Neutrophil (primary cell): Measurements from ENCODE around the gene OR7A5.
"Not testable (repeated sequence)": the region's sequence is repeated elsewhere in the genome, so short reads cannot be mapped to it uniquely, and the experiment has no call there.

ENCODE experiments used
- H3K27ac ChIP-seq: fragments of 200-600 bp; sonication (generic); 2 replicates; pipeline ENCODE4 v1.5.1; 2016; ENCODE audit warnings: mild to moderate bottlenecking, moderate library complexity
- H3K27me3 ChIP-seq: fragments of 200-600 bp; sonication (generic); 2 replicates; pipeline ENCODE4 v1.6.0; 2016; ENCODE audit warnings: mild to moderate bottlenecking
- H3K36me3 ChIP-seq: fragments of 200-600 bp; sonication (generic); 2 replicates; pipeline ENCODE4 v1.5.1; 2017
- H3K4me1 ChIP-seq, 2 experiments: fragments of 200-600 bp in 1 of 2; sonication (generic) in 1 of 2; 1 replicate in 1 of 2; 2 replicates in 1 of 2; pipeline versions ENCODE4 v1.5.1 to v1.6.1; 2013 to 2016; ENCODE audit warnings: low read depth in 1 of 2, low read length in 1 of 2, mild to moderate bottlenecking in 1 of 2, moderate library complexity in 1 of 2; ENCODE audit not compliant: control insufficient read depth in 1 of 2, insufficient read depth in 1 of 2
- H3K4me3 ChIP-seq, 2 experiments: fragments of 200-600 bp in 1 of 2; sonication (generic) in 1 of 2; 1 replicate in 1 of 2; 2 replicates in 1 of 2; pipeline ENCODE4 v1.5.1; 2013 to 2016; ENCODE audit warnings: low read depth in 1 of 2, low read length in 1 of 2, mild to moderate bottlenecking in 1 of 2, moderate library complexity in 1 of 2
- H3K9me3 ChIP-seq: fragments of 200-600 bp; sonication (generic); 2 replicates; pipeline ENCODE4 v1.5.1; 2016
- CTCF ChIP-seq: fragments of 200-600 bp; sonication (generic); IDR thresholded peaks from 2 replicates; pipeline ENCODE4 v1.5.1; 2016; ENCODE audit warnings: antibody characterized with exemption

OR7A5 gene

GRCh38 chr19:14798760-14799159 lies 36.2 kb downstream of the OR7A5 start:
- Histone ChIP-seq H3K9me3 (no peaks in the 10 kb centered on the region), H3K4me1 (peaks cover 5 to 9% of the 10 kb centered on the region in 2 experiments), H3K27me3 (no peaks in the 10 kb centered on the region), H3K36me3 (no peaks in the 10 kb centered on the region), H3K4me3 (no peak overlapping the region), H3K27ac (no peak overlapping the region)
- TF ChIP-seq CTCF: no peak

GRCh38 chr19:14796021-14796420 lies 39.0 kb downstream of the OR7A5 start:
- TF ChIP-seq CTCF: no peak
- H3K36me3 ChIP-seq: no peaks in the 10 kb centered on the region
- H3K9me3 ChIP-seq: no peaks in the 10 kb centered on the region
- H3K4me3 ChIP-seq: no peak overlapping the region
- H3K27me3 ChIP-seq: no peaks in the 10 kb centered on the region
- H3K27ac ChIP-seq: no peak overlapping the region
- peaks cover 5 to 9% of the 10 kb centered on the region in 2 experiments for H3K4me1 ChIP-seq

GRCh38 chr19:14795078-14795721 lies 39.8 kb downstream of the OR7A5 start:
- no peaks in the 10 kb centered on the region for H3K27me3 ChIP-seq
- TF ChIP-seq CTCF: no peak
- H3K36me3 ChIP-seq: no peaks in the 10 kb centered on the region
- H3K4me3 ChIP-seq: no peak overlapping the region
- H3K27ac ChIP-seq: no peak overlapping the region
- H3K4me1 ChIP-seq: peaks cover 5 to 9% of the 10 kb centered on the region in 2 experiments
- H3K9me3 ChIP-seq: no peaks in the 10 kb centered on the region

- not testable (repeated sequence) for H3K4me3 ChIP-seq, H3K9me3 ChIP-seq, H3K27ac ChIP-seq, H3K27me3 ChIP-seq, H3K36me3 ChIP-seq
- H3K4me1 ChIP-seq: peaks cover 17 to 22% of the 10 kb centered on the region in 2 experiments
These were observed 42.7 kb downstream of the OR7A5 start for GRCh38 chr19:14792250-14792649.

- peaks cover 59 to 62% of the 10 kb centered on the region in 2 experiments for H3K4me1 ChIP-seq
These were observed 48.5 kb downstream of the OR7A5 start for GRCh38 chr19:14786421-14786851.

GRCh38 chr19:14785102-14785793 lies 49.7 kb downstream of the OR7A5 start:
- Histone ChIP-seq H3K4me1 (peaks cover 59 to 67% of the 10 kb centered on the region in 2 experiments), H3K27ac (peak overlapping the region; percentile 94), H3K4me3 (peak overlapping the region; percentile 43 to 59)
- not testable (repeated sequence) for H3K9me3 ChIP-seq, H3K27me3 ChIP-seq, H3K36me3 ChIP-seq

More at GRCh38 chr19:14786421-14786851, 48.5 kb downstream of the OR7A5 start:
- Histone ChIP-seq H3K4me3 (peak overlapping the region; percentile 43 to 59), H3K27me3 (no peaks in the 10 kb centered on the region), H3K9me3 (no peaks in the 10 kb centered on the region), H3K36me3 (no peaks in the 10 kb centered on the region), H3K27ac (peak overlapping the region; percentile 94)
- peak; percentile 86 for TF ChIP-seq CTCF

- H3K4me3 ChIP-seq: peak overlapping the region; percentile 43 to 59
- H3K9me3 ChIP-seq, H3K36me3 ChIP-seq, H3K27me3 ChIP-seq: not testable (repeated sequence)
- peaks cover 59 to 67% of the 10 kb centered on the region in 2 experiments for H3K4me1 ChIP-seq
- H3K27ac ChIP-seq: peak overlapping the region; percentile 94
These were observed 50.3 kb downstream of the OR7A5 start for GRCh38 chr19:14784730-14785101.

GRCh38 chr19:14783410-14783998 lies 51.5 kb downstream of the OR7A5 start:
- H3K9me3 ChIP-seq, H3K27me3 ChIP-seq, H3K36me3 ChIP-seq: not testable (repeated sequence)
- H3K27ac ChIP-seq: peak overlapping the region; percentile 94
- peak overlapping the region; percentile 43 to 59 for H3K4me3 ChIP-seq
- H3K4me1 ChIP-seq: peaks cover 59 to 66% of the 10 kb centered on the region in 2 experiments
